Spinal cord (tissue), 10 donors: ENCODE measurements around the gene HS3ST3B1. TPM values are rescaled to one million over a fixed set of nuclear protein-coding genes. Genes with fewer than 3 reads are reported as not detected.

Experiments used
- DNase-seq, 6 donors: peaks; one replicate each; pipeline versions ENCODE4 v3.0.0 to v3.0.0-alpha.2; 2013 to 2015; ENCODE audit warnings: low spot score in 6 of 6, low read depth in 4 of 6
- H3K27ac ChIP-seq: one replicate; pipeline ENCODE4 v1.5.1; 2013; ENCODE audit warnings: low read depth, low read length, control low read depth
- H3K27me3 ChIP-seq: one replicate; pipeline ENCODE4 v1.6.1; 2013; ENCODE audit warnings: low read length; ENCODE audit not compliant: control insufficient read depth, insufficient read depth
- H3K36me3 ChIP-seq: one replicate; pipeline ENCODE4 v1.6.1; 2013; ENCODE audit warnings: low read length; ENCODE audit not compliant: control insufficient read depth, insufficient read depth
- H3K4me1 ChIP-seq: one replicate; pipeline ENCODE4 v1.6.1; 2013; ENCODE audit warnings: low read length; ENCODE audit not compliant: control insufficient read depth, insufficient read depth
- H3K4me3 ChIP-seq: one replicate; pipeline ENCODE4 v1.5.1; 2013; ENCODE audit warnings: low read depth, low read length, control low read depth
- H3K9me3 ChIP-seq: one replicate; pipeline ENCODE4 v1.6.1; 2013; ENCODE audit warnings: low read length; ENCODE audit not compliant: control insufficient read depth, insufficient read depth
- WGBS: methylation state at CpG from one replicate; pipeline ENCODE4 v1.1.5; 2013; ENCODE audit warnings: missing lambda C conversion rate; ENCODE audit not compliant: insufficient coverage; 5-methylcytosine and 5-hydroxymethylcytosine counted together
- polyA plus RNA-seq, 2 donors: library from polyadenylated mRNA; unstranded; fragments of 120-200 nt; gene quantifications; one replicate each; pipeline ENCODE4 v1.2.1, GENCODE V29; 2013; ENCODE audit not compliant: insufficient read length in 2 of 2
- total RNA-seq, 2 donors: library from RNA; depleted of rRNA in 1 of 2; stranded (reverse); fragments of 120-200 nt in 1 of 2; fragments of >200 nt in 1 of 2; gene quantifications; one replicate each; pipeline versions ENCODE4 v1.2.3 to v1.2.4, GENCODE V29; 2013 to 2014
- donor health status: healthy.

HS3ST3B1 gene
- total and polyA plus RNA-seq, 4 donors = 3.9 to 9.0 (median 7.5) TPM

DNA sequence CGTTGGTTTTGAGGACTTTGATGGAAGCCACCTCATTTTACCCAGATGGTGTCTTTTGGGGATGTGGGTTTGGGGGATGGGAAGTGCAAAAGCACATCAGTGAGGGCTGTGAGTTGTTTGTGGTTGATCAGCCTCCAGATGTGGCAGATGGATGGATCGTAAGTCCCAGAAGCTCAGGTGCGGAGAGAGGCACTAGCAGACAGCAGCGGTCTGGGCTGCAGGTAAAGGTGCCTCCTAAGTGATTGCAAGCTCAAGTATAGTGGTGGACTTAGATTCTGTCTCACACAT lies 18.0 kb downstream of the HS3ST3B1 start:
- H3K36me3 ChIP-seq = peaks cover 1% of the 10 kb centered on the region
- no peak overlapping the region for H3K4me3 ChIP-seq
- no peaks in the 10 kb centered on the region for H3K27me3 ChIP-seq
- H3K4me1 ChIP-seq = peaks cover 9% of the 10 kb centered on the region
- H3K27ac ChIP-seq = no peak overlapping the region
- 84% methylated on average over 4 of the region's 4 CpGs for WGBS
- DNase-seq = no peak
- no peaks in the 10 kb centered on the region for H3K9me3 ChIP-seq

DNA sequence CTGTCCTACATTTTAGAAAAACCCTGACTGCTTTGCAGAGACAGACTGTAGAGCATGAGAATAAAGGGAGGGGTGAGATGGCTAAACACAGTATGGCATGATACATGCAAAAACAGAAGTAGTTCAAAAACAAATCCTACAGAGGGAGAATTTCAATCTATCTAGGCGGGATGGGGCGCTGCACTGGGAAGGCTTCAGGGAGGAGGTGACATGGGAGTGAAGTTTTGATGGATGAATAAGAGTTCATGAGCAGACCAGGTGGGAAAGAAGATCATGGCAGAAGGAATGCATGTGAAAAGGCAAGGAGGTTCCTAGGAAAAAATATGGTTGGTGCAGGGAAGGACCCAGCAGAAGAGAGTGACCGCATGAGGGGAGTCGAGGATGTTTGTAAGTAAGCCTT lies 19.2 kb downstream of the HS3ST3B1 start:
- Histone ChIP-seq H3K4me1 (peaks cover 9% of the 10 kb centered on the region), H3K27ac (no peak overlapping the region), H3K27me3 (no peaks in the 10 kb centered on the region), H3K36me3 (no peaks in the 10 kb centered on the region), H3K4me3 (no peak overlapping the region), H3K9me3 (no peaks in the 10 kb centered on the region)
- 95% methylated on average over 4 of the region's 4 CpGs for WGBS
- no peak for DNase-seq

DNA sequence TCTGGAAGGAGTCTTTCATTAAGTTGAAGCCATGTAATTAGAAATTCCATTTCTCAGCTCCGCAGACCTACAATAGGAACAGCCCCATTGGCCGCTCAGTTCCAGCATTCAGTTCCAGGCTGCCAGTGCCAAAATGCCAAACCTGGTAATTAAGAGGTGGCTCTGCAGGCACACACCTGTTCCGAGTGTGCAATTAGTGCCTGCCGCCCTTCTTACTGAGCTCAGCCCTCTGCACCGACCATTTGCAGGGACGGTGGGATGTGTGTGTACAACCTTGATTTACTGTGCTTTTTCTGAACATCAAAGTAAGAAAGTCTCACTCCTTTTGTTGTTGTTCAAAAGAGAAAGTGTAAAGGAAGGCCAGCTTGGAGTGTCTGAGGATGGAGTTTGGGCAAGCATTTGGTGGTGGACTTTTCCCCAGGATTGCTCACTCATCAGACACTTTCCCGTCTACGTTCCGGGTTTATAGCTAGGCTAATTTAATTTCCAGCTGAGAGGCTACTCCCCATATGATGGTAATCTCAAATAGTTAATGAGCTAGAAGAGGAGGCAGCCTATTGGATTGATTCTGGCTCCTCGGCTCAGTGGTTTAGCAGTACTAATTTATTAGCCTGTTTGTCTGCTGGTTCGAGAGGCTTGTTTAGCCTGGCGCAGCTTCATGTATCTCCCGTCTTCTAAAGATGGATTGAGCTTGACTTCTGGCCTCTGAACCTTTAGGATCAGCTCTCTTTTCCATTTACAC lies 20.0 kb downstream of the HS3ST3B1 start:
- Histone ChIP-seq H3K9me3 (no peaks in the 10 kb centered on the region), H3K4me1 (peaks cover 9% of the 10 kb centered on the region), H3K27me3 (no peaks in the 10 kb centered on the region), H3K36me3 (no peaks in the 10 kb centered on the region), H3K4me3 (no peak overlapping the region), H3K27ac (no peak overlapping the region)
- WGBS = 29% methylated on average over 8 of the region's 13 CpGs
- DNase-seq = peak in 1 of 6 donors; percentile 91

DNA sequence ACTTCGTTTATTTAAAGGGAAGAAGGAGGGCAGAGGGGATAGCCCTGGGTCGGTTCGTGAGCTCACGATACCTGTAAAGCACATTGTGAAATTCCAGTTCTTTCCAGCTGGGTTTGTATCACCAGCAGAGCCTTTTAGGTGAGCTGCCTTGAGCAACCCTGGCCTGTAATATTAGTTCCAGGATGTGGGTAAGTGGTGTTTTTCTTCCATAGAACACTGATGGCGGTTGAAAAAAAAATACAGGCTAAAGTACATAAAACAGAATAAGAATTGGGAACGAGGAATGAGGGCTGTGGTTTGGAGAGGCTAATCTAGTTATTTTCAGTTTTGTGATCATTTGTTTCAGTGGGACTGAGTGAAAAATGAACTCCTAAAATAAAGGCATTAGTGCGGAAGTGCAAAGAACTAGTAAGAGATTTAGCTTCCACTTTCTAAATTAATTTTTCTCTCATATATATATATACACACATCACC lies 20.6 kb downstream of the HS3ST3B1 start:
- no peaks in the 10 kb centered on the region for H3K36me3 ChIP-seq
- H3K9me3 ChIP-seq = no peaks in the 10 kb centered on the region
- H3K27me3 ChIP-seq = no peaks in the 10 kb centered on the region
- H3K4me3 ChIP-seq = no peak overlapping the region
- 16% methylated on average over 3 of the region's 7 CpGs for WGBS
- no peak for DNase-seq
- H3K4me1 ChIP-seq = peaks cover 9% of the 10 kb centered on the region
- H3K27ac ChIP-seq = no peak overlapping the region

DNA sequence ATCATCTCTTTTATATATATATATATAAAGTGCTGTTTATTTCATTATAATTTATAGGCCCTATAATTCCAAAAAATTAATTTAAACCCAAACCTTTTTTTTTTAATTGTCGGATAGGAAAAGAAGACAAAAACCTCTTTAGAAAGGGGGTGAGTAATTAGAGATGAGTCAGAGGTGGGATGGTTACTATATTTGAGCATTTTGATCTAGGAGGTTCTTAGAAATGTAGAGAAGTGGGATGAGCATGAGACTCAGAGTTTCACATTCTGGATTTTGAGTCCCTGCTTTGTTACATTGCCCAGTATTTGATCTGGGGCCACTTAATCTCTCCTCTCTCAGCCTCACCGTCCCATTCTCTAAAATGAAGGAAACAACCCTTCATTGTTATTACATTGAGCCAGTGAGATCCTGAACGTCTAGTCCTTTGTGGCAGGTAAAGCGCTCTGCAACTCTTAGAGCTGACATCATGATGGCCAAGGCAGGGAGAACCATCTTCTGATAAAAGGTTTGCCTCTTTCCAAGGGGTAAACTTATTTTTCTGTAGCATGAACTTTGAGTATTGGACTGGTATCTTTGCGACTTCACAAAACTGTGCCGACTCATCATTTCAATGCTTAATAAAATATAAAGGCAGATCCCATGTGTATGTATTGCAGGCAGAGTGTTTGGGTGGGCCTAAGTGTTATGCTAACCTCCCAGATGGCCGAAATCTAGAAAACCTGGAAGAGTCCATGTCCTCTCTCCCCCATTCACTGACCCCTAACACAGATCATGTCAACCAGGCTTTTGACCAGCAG lies 21.3 kb downstream of the HS3ST3B1 start:
- H3K9me3 ChIP-seq = no peaks in the 10 kb centered on the region
- no peak for DNase-seq
- no peak overlapping the region for H3K27ac ChIP-seq
- WGBS = 70% methylated on average over 2 of the region's 7 CpGs
- H3K27me3 ChIP-seq = no peaks in the 10 kb centered on the region
- peaks cover 9% of the 10 kb centered on the region for H3K4me1 ChIP-seq
- no peak overlapping the region for H3K4me3 ChIP-seq
- H3K36me3 ChIP-seq = no peaks in the 10 kb centered on the region

DNA sequence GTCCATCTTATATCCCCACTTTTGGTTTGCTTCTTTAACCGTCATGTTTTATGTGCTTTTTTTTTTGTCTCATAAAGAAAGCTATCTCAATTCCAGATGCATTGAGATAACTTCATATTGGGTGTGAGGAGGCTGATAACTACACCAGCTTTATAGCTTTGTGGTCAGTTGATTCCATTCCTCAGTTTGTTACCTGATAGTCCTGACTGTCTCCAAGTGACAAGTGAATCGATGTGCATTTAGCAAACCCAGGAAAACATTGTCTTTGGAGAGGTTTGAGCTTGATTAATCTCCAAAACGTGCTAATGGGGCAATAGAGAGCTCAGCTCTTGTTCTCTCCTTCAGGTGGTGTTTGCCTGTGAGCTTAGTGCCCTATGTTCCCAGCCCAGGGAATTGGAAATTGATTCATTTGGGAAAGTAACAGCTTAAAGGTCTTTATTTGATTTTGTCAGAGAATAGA lies 22.7 kb downstream of the HS3ST3B1 start:
- Histone ChIP-seq H3K4me3 (no peak overlapping the region), H3K27me3 (no peaks in the 10 kb centered on the region), H3K27ac (no peak overlapping the region), H3K4me1 (peaks cover 5% of the 10 kb centered on the region), H3K36me3 (no peaks in the 10 kb centered on the region), H3K9me3 (no peaks in the 10 kb centered on the region)
- DNase-seq = no peak
- 13% methylated on average over 2 of the region's 3 CpGs for WGBS

DNA sequence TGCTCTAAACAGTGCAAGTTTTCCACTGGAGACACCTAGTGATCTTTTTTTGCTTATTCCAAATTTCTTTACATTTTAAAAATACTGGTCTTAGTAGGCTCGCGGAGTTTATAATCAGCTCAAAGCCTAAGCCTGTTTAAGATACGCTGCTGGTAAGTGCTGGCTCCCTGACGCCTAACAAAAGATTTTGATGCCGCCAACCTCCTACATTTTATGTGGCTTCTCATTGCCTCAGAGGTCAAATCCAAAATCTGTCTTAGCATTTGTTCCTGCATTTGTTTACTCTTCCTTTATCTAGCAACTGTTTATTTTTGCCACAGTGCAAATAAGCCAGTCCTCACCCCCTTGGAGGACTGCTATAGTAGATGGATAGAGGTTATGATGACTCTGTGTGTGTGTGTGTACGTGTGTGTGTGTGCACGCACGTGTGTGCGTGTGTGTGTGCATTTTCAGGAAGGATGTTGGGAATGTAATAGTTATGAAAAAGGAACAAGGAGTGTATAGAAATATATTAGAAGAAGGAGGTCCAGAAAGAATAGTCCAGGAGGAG lies 24.8 kb downstream of the HS3ST3B1 start:
- Histone ChIP-seq H3K4me3 (no peak overlapping the region), H3K9me3 (no peaks in the 10 kb centered on the region), H3K36me3 (no peaks in the 10 kb centered on the region), H3K27me3 (no peaks in the 10 kb centered on the region), H3K27ac (no peak overlapping the region), H3K4me1 (peaks cover 13% of the 10 kb centered on the region)
- WGBS = 95% methylated on average over 9 of the region's 9 CpGs
- DNase-seq = no peak

DNA sequence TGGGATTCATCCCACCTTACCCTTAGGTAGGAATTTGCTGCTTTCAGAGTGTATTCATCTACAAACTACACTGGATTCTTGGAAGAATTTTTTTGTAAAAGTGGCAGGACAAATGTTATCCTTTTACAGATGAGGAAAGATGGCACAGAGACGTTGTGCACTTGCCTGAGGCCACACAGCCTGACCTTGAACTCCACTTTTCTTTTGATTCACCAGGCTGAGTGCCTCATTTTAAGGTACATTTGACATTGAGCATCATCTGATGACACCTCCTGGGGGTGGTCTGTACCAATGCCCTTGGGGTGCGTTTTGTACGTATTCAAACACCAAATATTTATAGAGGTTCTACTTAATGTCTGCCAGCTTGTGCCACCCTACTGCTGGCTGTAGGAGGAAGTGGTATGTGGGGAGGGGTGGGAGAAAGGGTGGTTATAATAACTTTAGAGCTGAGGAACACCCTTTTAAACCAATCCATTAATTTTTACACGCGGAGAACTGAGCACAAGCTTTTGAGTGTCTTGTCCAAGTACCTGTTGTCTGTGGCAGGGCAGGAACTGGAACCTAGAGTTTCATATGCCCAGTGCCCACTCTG lies 29.1 kb downstream of the HS3ST3B1 start:
- no peak for DNase-seq
- no peak overlapping the region for H3K27ac ChIP-seq
- H3K4me3 ChIP-seq = no peak overlapping the region
- WGBS = 25% methylated on average over 1 of the region's 5 CpGs
- no peaks in the 10 kb centered on the region for H3K27me3 ChIP-seq
- peaks cover 15% of the 10 kb centered on the region for H3K4me1 ChIP-seq
- no peaks in the 10 kb centered on the region for H3K36me3 ChIP-seq
- no peaks in the 10 kb centered on the region for H3K9me3 ChIP-seq

DNA sequence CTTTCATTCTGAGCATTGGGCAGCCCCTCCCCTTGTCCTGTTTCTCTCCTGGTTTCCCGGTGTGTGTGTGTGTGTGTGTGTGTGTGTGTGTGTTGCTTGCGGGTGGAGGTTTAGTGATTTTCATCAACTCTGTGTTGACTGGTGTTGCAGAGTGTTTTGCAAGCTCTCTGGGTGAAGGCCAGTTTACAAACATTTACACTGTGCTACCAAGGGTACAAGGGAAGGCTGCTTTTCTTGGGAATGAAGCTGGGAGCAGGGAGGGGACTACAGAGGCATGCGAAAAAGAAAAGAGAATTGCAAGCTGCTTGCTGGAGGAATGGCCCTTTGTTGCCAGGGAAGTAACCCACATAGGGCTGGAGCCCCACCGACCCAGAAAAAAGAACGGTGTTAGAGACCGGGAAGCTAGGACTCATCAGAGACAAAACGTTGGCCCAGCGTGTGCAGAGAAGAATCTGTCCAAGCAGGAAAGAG lies 29.6 kb downstream of the HS3ST3B1 start:
- 10% methylated on average over 5 of the region's 8 CpGs for WGBS
- H3K36me3 ChIP-seq = no peaks in the 10 kb centered on the region

More for the DNA sequence above, 29.6 kb downstream of the HS3ST3B1 start:
- no peaks in the 10 kb centered on the region for H3K9me3 ChIP-seq
- peak overlapping the region; percentile 27 for H3K27ac ChIP-seq
- no peaks in the 10 kb centered on the region for H3K27me3 ChIP-seq
- peaks cover 15% of the 10 kb centered on the region for H3K4me1 ChIP-seq
- DNase-seq = peak in 2 of 6 donors; percentile 49 to 54
- no peak overlapping the region for H3K4me3 ChIP-seq
